ENCODE results near the gene DOK6.

Gene DOK6

DNA sequence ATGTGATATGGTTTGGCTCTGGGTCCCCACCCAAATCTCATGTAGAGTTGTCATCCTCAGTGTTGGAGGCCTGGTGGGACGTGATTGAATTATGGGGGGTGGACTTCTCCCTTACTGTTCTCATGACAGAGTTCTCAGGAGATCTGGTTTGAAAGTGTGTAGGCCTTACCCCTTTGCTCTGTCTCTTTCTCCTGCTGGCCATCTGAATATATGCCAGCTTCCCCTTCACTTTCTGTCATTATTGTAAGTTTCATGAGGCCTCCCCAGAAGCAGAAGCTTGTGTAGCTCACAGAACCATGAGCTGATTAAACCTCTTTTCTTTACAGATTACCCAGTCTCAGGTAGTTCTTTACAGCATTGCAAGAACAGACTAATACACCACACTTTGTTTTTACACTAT lies 222.3 kb downstream of the DOK6 start:
- TF ChIP-seq, protein P1, sequence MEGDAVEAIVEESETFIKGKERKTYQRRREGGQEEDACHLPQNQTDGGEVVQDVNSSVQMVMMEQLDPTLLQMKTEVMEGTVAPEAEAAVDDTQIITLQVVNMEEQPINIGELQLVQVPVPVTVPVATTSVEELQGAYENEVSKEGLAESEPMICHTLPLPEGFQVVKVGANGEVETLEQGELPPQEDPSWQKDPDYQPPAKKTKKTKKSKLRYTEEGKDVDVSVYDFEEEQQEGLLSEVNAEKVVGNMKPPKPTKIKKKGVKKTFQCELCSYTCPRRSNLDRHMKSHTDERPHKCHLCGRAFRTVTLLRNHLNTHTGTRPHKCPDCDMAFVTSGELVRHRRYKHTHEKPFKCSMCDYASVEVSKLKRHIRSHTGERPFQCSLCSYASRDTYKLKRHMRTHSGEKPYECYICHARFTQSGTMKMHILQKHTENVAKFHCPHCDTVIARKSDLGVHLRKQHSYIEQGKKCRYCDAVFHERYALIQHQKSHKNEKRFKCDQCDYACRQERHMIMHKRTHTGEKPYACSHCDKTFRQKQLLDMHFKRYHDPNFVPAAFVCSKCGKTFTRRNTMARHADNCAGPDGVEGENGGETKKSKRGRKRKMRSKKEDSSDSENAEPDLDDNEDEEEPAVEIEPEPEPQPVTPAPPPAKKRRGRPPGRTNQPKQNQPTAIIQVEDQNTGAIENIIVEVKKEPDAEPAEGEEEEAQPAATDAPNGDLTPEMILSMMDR (IDR thresholded peaks at IDR 0.05; ENCODE audit: insufficient read depth, missing control alignments): no peak
- no peak for FAIRE-seq
- no peak for DNase-seq (ENCODE audit: insufficient read length, low spot score)

DNA sequence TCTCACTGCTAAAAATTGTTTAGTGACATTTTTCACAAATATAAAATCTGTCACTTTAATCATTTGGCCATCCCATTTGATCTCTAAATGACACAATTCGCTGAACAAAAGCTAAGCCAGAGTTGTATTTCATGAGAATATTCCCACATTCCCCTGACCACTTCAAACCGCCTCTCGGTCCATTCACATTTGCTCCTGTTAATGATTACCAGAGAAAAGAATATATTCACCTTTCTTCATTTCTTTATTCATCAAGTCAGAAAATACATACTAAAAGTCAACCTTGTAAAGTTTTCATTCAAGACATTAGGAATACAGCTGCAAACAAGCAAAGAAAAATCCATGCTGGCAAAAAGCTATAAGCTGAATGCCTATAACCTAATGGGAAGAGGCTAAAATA lies 225.5 kb downstream of the DOK6 start:
- TF ChIP-seq, protein P1 (IDR thresholded peaks at IDR 0.05; ENCODE audit: insufficient read depth, missing control alignments): no peak
- FAIRE-seq: no peak
- no peak for DNase-seq (ENCODE audit: insufficient read length, low spot score)

DNA sequence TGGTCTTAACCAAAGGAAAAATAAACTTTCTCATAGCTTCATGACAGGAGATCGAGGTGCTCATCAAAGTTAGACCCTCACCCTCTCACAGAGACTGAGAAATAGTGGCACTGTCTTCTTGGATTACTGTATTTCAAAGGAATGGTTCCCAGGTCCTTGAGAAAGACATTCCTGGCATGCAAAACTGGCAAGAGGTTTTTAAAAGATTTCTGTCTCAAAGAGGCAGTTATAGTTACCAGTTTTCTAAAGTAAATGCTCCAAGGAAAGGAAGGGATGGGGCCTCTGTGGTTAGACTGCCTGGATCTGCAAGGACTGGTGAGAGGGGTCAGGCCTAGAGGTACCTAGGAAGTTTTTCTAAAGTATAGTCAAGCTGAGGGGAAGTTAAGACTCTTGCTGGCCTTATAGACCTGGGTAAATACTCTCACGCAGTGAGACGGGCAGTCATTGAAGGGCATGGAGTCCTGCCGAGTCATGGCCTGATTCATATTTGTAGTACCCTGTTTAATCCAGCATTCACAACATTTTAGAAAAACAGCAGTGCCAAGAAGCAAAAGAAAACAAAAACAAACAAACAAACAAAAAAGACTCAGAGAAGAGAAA lies 226.1 kb downstream of the DOK6 start:
- FAIRE-seq: no peak

DNA sequence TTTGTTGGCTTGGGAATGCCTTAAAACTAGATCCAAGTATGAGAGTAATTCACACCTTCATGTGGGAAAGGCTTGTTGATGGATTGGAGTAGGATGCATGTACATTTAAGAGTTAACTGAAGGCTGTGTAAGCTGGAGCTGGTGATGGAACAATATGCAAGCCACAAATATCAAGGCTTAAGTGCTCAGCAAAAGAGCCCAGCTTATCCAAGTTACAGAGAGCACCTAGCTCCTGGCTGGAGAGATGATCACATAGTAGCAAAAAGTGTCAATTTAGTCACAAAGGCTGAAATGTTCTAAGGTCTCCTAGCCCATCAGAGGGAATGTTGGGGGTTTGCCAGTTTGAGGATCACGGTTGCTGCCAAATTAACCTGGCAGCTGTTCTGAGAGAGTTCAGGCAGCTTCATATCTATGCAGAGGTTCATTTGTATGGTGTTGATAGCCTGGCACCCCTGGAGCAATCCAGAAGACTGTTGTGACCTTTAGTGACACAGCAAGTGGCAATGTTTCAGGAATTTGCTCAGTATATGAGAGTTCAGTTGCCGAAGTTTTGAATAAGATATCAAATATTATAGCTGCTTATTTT lies 228.2 kb downstream of the DOK6 start:
- FAIRE-seq: no peak
- no peak for DNase-seq (ENCODE audit: insufficient read length, low spot score)
- TF ChIP-seq, protein P1 (IDR thresholded peaks at IDR 0.05; ENCODE audit: insufficient read depth, missing control alignments): no peak

More for the DNA sequence above, 226.1 kb downstream of the DOK6 start:
- no peak for DNase-seq (ENCODE audit: insufficient read length, low spot score)
- TF ChIP-seq, protein P1 (IDR thresholded peaks at IDR 0.05; ENCODE audit: insufficient read depth, missing control alignments): no peak

DNA sequence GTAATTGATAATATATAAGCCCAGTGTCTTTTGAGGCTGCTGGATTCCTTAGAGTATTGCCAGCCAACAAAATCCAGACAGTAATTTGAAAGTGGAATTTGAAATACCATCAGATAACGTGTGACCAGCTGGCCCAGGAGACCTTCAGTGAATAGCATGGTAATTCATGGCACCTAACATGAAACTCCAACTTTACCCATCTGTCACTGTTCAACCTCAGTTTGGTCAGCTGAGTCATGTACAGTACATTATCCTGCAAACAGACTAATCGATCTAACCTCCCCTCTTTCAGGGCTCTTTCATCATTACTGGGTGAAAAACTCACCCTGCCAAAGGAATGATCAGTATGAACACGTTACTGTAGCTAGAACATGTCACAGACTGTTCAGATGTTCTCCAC lies 230.6 kb downstream of the DOK6 start:
- TF ChIP-seq, protein P1 (IDR thresholded peaks at IDR 0.05; ENCODE audit: insufficient read depth, missing control alignments): no peak
- DNase-seq (ENCODE audit: insufficient read length, low spot score): no peak
- no peak for FAIRE-seq

DNA sequence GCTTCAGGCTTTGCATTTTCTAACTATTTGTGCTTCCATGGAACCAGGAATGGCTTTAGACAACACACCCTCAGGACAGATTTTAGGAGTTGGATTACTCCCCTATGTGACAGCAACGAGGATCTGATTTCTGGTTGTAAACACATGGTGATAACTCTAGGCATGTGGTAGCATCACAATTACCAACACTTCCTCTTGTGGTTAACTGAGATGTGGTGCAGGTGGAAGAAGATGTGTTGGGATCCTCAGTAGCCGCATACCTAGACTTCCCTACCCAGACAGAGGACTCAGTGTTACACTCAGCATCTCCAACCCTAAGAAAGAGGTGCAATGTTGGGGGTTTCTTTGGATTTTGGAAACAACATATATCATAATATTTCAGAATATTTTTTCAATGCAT lies 234.8 kb downstream of the DOK6 start:
- DNase-seq (ENCODE audit: insufficient read length, low spot score) (no peak), FAIRE-seq (no peak)

More for the DNA sequence above, 234.8 kb downstream of the DOK6 start:
- TF ChIP-seq, protein P1 (IDR thresholded peaks at IDR 0.05; ENCODE audit: insufficient read depth, missing control alignments): no peak

All from D721Med (cell line).